ENCODE results near the gene TYMP. TPM values are rescaled to one million over a fixed set of nuclear protein-coding genes. Genes with fewer than 3 reads are reported as not detected.

The TYMP gene
- total RNA-seq, 1 donor from 2014 or later, result 56.6 TPM

GRCh38 chr22:50504369-50505211, 25.2 kb downstream of the TYMP start:
- peak; percentile 68 for DNase-seq (ENCODE audit: low read depth)
- no peaks in the 10 kb centered on the region for H3K27me3 ChIP-seq (ENCODE audit: control insufficient read depth, insufficient read depth, low read length)
- TF ChIP-seq CTCF (IDR thresholded peaks at IDR 0.05; ENCODE audit: insufficient read depth, low read length, severe bottlenecking), result no peak
- H3K4me3 ChIP-seq (ENCODE audit: low read depth, low read length), result no peak overlapping the region
- FAIRE-seq, result no peak
- H3K36me3 ChIP-seq (ENCODE audit: control insufficient read depth, insufficient read depth, low read length), result peaks cover 15% of the 10 kb centered on the region

- FAIRE-seq, result no peak
- Histone ChIP-seq H3K27me3 (ENCODE audit: control insufficient read depth, insufficient read depth, low read length) (no peaks in the 10 kb centered on the region), H3K4me3 (ENCODE audit: low read depth, low read length) (no peak overlapping the region), H3K36me3 (ENCODE audit: control insufficient read depth, insufficient read depth, low read length) (peaks cover 15% of the 10 kb centered on the region)
- TF ChIP-seq CTCF (IDR thresholded peaks at IDR 0.05; ENCODE audit: insufficient read depth, low read length, severe bottlenecking), result peak; percentile 16
- no peak for DNase-seq (ENCODE audit: low read depth)
Measured at GRCh38 chr22:50503475-50504145, 26.2 kb downstream of the TYMP start.

- no peak for DNase-seq (ENCODE audit: low read depth)
- FAIRE-seq, result no peak
- TF ChIP-seq CTCF (IDR thresholded peaks at IDR 0.05; ENCODE audit: insufficient read depth, low read length, severe bottlenecking), result no peak
Measured at GRCh38 chr22:50502628-50503474, 27.0 kb downstream of the TYMP start.

GRCh38 chr22:50502096-50502495, 27.7 kb downstream of the TYMP start:
- no peaks in the 10 kb centered on the region for H3K27me3 ChIP-seq (ENCODE audit: control insufficient read depth, insufficient read depth, low read length)
- H3K4me3 ChIP-seq (ENCODE audit: low read depth, low read length), result no peak overlapping the region
- peaks cover 15% of the 10 kb centered on the region for H3K36me3 ChIP-seq (ENCODE audit: control insufficient read depth, insufficient read depth, low read length)
- TF ChIP-seq CTCF (IDR thresholded peaks at IDR 0.05; ENCODE audit: insufficient read depth, low read length, severe bottlenecking), result no peak
- DNase-seq (ENCODE audit: low read depth) (no peak), FAIRE-seq (no peak)

More at GRCh38 chr22:50502628-50503474, 27.0 kb downstream of the TYMP start:
- Histone ChIP-seq H3K4me3 (ENCODE audit: low read depth, low read length) (no peak overlapping the region), H3K27me3 (ENCODE audit: control insufficient read depth, insufficient read depth, low read length) (no peaks in the 10 kb centered on the region), H3K36me3 (ENCODE audit: control insufficient read depth, insufficient read depth, low read length) (peaks cover 15% of the 10 kb centered on the region)

- Histone ChIP-seq H3K4me3 (ENCODE audit: low read depth, low read length) (no peak overlapping the region), H3K27me3 (ENCODE audit: control insufficient read depth, insufficient read depth, low read length) (no peaks in the 10 kb centered on the region), H3K36me3 (ENCODE audit: control insufficient read depth, insufficient read depth, low read length) (peaks cover 10% of the 10 kb centered on the region)
- FAIRE-seq, result no peak
- no peak for DNase-seq (ENCODE audit: low read depth)
- no peak for TF ChIP-seq CTCF (IDR thresholded peaks at IDR 0.05; ENCODE audit: insufficient read depth, low read length, severe bottlenecking)
Measured at GRCh38 chr22:50500452-50500851, 29.4 kb downstream of the TYMP start.

Measured in bronchial epithelial cell (primary cell).